ENCODE measurements around the gene CALCOCO1. TPM values are rescaled to one million over a fixed set of nuclear protein-coding genes. Genes with fewer than 3 reads are reported as not detected.

CALCOCO1 gene
- total RNA-seq, 1 donor from 2014 or later: 32.0 TPM

DNA sequence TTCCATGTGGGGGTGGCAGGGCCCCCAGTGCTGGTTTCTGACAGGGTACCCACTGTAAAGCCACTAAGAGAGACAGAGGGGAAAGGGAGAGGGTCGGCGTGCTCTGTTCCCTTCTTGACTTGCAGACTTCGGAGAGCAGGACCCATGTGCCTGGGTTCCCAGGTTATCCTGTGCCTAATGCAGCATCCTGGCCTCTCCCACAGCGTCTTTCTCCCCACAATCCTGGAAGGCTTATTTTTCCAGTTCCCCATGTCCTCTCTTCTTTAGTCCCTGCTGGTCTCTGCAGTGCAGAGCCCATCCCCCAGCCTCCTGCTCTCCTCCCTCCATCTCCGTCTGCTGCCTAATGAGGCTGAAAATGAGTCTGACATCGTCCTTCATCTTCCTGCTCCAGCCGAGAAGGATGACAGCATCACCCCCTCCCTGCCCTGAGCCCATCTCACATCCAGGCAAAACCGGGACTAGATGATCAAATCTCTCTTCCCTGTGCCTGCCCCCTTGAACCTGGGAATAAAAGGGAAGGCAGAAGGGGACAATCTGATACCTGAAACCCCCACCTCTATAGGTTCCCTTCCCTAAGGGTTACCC, 15.1 kb downstream of the CALCOCO1 start:
- Mint-ChIP-seq H3K36me3 (ENCODE audit: low read depth) (no peaks in the 10 kb centered on the region), H3K4me1 (peaks cover 10% of the 10 kb centered on the region), H3K9me3 (no peaks in the 10 kb centered on the region), H3K27me3 (ENCODE audit: low read depth) (peaks cover 30% of the 10 kb centered on the region), H3K27ac (ENCODE audit: unreplicated experiment) (peak overlapping the region; percentile 59), H3K4me3 (no peak overlapping the region)
- DNase-seq (ENCODE audit: low read depth, low spot score): no peak
- TF ChIP-seq, protein P1, sequence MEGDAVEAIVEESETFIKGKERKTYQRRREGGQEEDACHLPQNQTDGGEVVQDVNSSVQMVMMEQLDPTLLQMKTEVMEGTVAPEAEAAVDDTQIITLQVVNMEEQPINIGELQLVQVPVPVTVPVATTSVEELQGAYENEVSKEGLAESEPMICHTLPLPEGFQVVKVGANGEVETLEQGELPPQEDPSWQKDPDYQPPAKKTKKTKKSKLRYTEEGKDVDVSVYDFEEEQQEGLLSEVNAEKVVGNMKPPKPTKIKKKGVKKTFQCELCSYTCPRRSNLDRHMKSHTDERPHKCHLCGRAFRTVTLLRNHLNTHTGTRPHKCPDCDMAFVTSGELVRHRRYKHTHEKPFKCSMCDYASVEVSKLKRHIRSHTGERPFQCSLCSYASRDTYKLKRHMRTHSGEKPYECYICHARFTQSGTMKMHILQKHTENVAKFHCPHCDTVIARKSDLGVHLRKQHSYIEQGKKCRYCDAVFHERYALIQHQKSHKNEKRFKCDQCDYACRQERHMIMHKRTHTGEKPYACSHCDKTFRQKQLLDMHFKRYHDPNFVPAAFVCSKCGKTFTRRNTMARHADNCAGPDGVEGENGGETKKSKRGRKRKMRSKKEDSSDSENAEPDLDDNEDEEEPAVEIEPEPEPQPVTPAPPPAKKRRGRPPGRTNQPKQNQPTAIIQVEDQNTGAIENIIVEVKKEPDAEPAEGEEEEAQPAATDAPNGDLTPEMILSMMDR (conservative IDR thresholded peaks at IDR 0.05): no peak

DNA sequence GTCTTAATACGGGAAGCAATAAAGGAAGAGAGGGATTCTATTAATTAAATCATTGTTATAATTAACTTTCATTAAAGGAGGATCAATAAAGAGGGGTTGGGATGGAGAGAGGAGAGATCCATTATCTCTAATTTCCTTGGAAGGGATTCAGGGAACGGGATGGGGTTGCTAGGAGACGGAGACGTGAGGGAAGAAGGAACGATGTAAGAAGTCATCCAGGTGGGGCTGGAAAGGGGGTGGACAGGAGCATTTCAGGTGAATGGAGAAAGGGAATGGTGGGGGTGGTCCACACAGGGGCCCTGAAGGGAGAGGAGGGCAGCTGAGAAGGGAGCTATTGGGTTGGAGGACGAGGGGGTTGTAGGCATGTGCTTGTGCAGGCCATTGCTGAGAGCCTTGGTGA, 17.2 kb downstream of the CALCOCO1 start:
- TF ChIP-seq, protein P1 (conservative IDR thresholded peaks at IDR 0.05): no peak

DNA sequence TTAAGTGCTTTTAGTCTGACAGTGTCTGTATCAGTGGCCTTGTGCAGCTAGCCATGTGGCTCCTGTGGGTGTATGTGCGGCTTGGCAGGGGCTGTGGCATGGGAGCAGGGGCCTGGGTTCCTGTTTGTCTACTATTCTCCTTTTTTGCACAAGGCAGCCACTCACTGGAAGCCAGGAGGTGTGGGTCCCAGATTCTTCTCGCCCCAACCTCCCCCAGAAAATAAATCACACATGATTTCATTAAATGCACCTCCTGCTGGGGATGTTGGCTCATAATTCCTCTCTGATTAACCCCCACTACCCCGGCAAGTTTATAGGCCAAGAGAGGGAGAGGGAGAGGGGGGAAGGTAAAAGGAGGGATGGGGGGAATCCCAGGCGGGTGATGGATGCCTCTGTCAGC, 17.6 kb downstream of the CALCOCO1 start:
- TF ChIP-seq, protein P1 (conservative IDR thresholded peaks at IDR 0.05): no peak
- peaks cover 10% of the 10 kb centered on the region for H3K4me1 Mint-ChIP-seq

More for the DNA sequence above, 17.2 kb downstream of the CALCOCO1 start:
- H3K4me1 Mint-ChIP-seq: peaks cover 10% of the 10 kb centered on the region
- H3K36me3 Mint-ChIP-seq (ENCODE audit: low read depth): no peaks in the 10 kb centered on the region
- H3K27ac Mint-ChIP-seq (ENCODE audit: unreplicated experiment): no peak overlapping the region
- no peak for DNase-seq (ENCODE audit: low read depth, low spot score)
- no peaks in the 10 kb centered on the region for H3K9me3 Mint-ChIP-seq
- no peak overlapping the region for H3K4me3 Mint-ChIP-seq
- H3K27me3 Mint-ChIP-seq (ENCODE audit: low read depth): peaks cover 50% of the 10 kb centered on the region

DNA sequence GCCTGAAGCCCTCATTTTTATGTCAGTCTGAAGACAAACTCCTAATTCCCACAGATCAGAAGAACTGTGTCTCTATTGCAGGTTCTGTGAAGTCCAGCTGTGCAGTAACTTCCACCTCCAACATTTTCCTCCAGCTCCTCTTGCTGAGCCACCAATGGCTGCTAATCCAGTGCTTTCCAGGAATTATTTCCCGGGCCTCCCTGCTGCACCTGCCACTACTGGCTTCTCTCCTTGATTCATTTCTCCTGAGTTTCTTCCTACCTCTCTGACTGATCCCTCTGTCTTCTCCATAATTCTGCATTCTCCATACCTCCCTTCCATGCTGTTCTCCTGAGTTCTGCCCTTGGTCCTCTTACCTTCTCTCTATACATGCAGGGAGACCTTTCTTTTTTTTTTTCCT, 21.2 kb downstream of the CALCOCO1 start:
- Mint-ChIP-seq H3K9me3 (no peaks in the 10 kb centered on the region), H3K27ac (ENCODE audit: unreplicated experiment) (no peak overlapping the region), H3K4me1 (no peaks in the 10 kb centered on the region), H3K4me3 (no peak overlapping the region), H3K27me3 (ENCODE audit: low read depth) (peaks cover 90% of the 10 kb centered on the region), H3K36me3 (ENCODE audit: low read depth) (no peaks in the 10 kb centered on the region)
- no peak for DNase-seq (ENCODE audit: low read depth, low spot score)
- TF ChIP-seq, protein P1 (conservative IDR thresholded peaks at IDR 0.05): no peak

More for the DNA sequence above, 17.6 kb downstream of the CALCOCO1 start:
- no peak overlapping the region for H3K4me3 Mint-ChIP-seq
- DNase-seq (ENCODE audit: low read depth, low spot score): no peak
- H3K27ac Mint-ChIP-seq (ENCODE audit: unreplicated experiment): no peak overlapping the region
- peaks cover 54% of the 10 kb centered on the region for H3K27me3 Mint-ChIP-seq (ENCODE audit: low read depth)
- no peaks in the 10 kb centered on the region for H3K36me3 Mint-ChIP-seq (ENCODE audit: low read depth)
- no peaks in the 10 kb centered on the region for H3K9me3 Mint-ChIP-seq

DNA sequence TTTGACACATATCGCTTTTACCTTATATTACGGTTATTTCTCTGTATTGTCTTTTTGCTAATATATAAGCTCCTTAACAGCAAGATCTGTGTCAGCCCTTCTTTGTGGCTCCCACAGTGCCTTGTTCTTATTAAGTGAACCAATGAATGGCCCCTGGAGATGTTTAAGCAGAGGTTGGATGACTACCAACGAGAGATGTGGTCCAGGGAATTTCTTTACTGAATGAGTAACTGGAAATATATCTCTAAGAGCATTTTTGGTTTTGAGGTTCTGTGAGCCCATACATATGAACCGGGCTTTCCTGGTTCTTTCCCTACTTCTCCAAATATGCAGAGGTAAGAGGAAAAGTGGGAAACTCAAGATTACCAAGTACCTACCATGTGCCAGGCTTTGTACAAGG, 23.5 kb downstream of the CALCOCO1 start:
- Mint-ChIP-seq H3K4me3 (no peak overlapping the region), H3K4me1 (no peaks in the 10 kb centered on the region), H3K27me3 (ENCODE audit: low read depth) (peaks cover 93% of the 10 kb centered on the region), H3K9me3 (no peaks in the 10 kb centered on the region), H3K36me3 (ENCODE audit: low read depth) (no peaks in the 10 kb centered on the region), H3K27ac (ENCODE audit: unreplicated experiment) (no peak overlapping the region)
- no peak for DNase-seq (ENCODE audit: low read depth, low spot score)
- TF ChIP-seq, protein P1 (conservative IDR thresholded peaks at IDR 0.05): no peak
